Measurements from ENCODE around the gene DOC2B. TPM values are rescaled to one million over a fixed set of nuclear protein-coding genes. Genes with fewer than 3 reads are reported as not detected.
"Not testable (repeated sequence)": the region's sequence is repeated elsewhere in the genome, so short reads cannot be mapped to it uniquely, and the experiment has no call there.

Gene DOC2B
- total RNA-seq, 1 experiment from 2014 or later = 2.7 TPM

GRCh38 chr17:170130-170670, 11.2 kb downstream of the DOC2B start:
- ChIA-PET POLR2A (interaction anchor here (0.7 kb wide), 1 partner anchor 218 kb away, joined by 4 read pairs; no protein-coding TSS in a partner anchor), CTCF (interaction anchor here (0.7 to 1.2 kb wide), 3 partner anchors 98 to 196 kb away, joined by 3 to 4 read pairs (median 3); no protein-coding TSS in a partner anchor)
- TF ChIP-seq, protein P1, sequence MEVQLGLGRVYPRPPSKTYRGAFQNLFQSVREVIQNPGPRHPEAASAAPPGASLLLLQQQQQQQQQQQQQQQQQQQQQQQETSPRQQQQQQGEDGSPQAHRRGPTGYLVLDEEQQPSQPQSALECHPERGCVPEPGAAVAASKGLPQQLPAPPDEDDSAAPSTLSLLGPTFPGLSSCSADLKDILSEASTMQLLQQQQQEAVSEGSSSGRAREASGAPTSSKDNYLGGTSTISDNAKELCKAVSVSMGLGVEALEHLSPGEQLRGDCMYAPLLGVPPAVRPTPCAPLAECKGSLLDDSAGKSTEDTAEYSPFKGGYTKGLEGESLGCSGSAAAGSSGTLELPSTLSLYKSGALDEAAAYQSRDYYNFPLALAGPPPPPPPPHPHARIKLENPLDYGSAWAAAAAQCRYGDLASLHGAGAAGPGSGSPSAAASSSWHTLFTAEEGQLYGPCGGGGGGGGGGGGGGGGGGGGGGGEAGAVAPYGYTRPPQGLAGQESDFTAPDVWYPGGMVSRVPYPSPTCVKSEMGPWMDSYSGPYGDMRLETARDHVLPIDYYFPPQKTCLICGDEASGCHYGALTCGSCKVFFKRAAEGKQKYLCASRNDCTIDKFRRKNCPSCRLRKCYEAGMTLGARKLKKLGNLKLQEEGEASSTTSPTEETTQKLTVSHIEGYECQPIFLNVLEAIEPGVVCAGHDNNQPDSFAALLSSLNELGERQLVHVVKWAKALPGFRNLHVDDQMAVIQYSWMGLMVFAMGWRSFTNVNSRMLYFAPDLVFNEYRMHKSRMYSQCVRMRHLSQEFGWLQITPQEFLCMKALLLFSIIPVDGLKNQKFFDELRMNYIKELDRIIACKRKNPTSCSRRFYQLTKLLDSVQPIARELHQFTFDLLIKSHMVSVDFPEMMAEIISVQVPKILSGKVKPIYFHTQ (CRISPR knock-in tag; IDR thresholded peaks at IDR 0.05) = no peak
- TF ChIP-seq, protein P2, sequence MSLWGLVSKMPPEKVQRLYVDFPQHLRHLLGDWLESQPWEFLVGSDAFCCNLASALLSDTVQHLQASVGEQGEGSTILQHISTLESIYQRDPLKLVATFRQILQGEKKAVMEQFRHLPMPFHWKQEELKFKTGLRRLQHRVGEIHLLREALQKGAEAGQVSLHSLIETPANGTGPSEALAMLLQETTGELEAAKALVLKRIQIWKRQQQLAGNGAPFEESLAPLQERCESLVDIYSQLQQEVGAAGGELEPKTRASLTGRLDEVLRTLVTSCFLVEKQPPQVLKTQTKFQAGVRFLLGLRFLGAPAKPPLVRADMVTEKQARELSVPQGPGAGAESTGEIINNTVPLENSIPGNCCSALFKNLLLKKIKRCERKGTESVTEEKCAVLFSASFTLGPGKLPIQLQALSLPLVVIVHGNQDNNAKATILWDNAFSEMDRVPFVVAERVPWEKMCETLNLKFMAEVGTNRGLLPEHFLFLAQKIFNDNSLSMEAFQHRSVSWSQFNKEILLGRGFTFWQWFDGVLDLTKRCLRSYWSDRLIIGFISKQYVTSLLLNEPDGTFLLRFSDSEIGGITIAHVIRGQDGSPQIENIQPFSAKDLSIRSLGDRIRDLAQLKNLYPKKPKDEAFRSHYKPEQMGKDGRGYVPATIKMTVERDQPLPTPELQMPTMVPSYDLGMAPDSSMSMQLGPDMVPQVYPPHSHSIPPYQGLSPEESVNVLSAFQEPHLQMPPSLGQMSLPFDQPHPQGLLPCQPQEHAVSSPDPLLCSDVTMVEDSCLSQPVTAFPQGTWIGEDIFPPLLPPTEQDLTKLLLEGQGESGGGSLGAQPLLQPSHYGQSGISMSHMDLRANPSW (CRISPR knock-in tag; conservative IDR thresholded peaks at IDR 0.05; ENCODE audit: low read depth) = no peak
- TF ChIP-seq SMAD3 (CRISPR knock-in tag; IDR thresholded peaks at IDR 0.05; ENCODE audit: borderline replicate concordance) = no peak
- no peak for TF ChIP-seq ATF1 (CRISPR knock-in tag; IDR thresholded peaks at IDR 0.05)
- no peak for TF ChIP-seq ERG (CRISPR knock-in tag; IDR thresholded peaks at IDR 0.05)
- no peak for TF ChIP-seq E2F5 (CRISPR knock-in tag; IDR thresholded peaks at IDR 0.05)
- TF ChIP-seq, protein P3, sequence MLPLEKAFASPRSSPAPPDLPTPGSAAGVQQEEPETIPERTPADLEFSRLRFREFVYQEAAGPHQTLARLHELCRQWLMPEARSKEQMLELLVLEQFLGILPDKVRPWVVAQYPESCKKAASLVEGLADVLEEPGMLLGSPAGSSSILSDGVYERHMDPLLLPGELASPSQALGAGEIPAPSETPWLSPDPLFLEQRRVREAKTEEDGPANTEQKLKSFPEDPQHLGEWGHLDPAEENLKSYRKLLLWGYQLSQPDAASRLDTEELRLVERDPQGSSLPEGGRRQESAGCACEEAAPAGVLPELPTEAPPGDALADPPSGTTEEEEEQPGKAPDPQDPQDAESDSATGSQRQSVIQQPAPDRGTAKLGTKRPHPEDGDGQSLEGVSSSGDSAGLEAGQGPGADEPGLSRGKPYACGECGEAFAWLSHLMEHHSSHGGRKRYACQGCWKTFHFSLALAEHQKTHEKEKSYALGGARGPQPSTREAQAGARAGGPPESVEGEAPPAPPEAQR (CRISPR knock-in tag; IDR thresholded peaks at IDR 0.05) = no peak
- TF ChIP-seq FOXK1 (CRISPR knock-in tag; IDR thresholded peaks at IDR 0.05) = no peak
- ATAC-seq (no peak), DNase-seq (ENCODE audit: low spot score) (no peak)
- Mint-ChIP-seq H3K4me1 (no peaks in the 10 kb centered on the region), H3K27me3 (ENCODE audit: low read depth) (no peaks in the 10 kb centered on the region), H3K4me3 (no peak overlapping the region), H3K27ac (no peak overlapping the region), H3K36me3 (no peaks in the 10 kb centered on the region), H3K9me3 (no peaks in the 10 kb centered on the region)

- H3K27ac Mint-ChIP-seq; H3K4me1 Mint-ChIP-seq; DNase-seq (ENCODE audit: low spot score); H3K4me3 Mint-ChIP-seq; H3K27me3 Mint-ChIP-seq (ENCODE audit: low read depth); CTCF ChIA-PET; H3K9me3 Mint-ChIP-seq; ATAC-seq; POLR2A ChIA-PET; H3K36me3 Mint-ChIP-seq: not testable (repeated sequence)
These were observed 12.8 kb downstream of the DOC2B start for GRCh38 chr17:168614-169013.

DNA sequence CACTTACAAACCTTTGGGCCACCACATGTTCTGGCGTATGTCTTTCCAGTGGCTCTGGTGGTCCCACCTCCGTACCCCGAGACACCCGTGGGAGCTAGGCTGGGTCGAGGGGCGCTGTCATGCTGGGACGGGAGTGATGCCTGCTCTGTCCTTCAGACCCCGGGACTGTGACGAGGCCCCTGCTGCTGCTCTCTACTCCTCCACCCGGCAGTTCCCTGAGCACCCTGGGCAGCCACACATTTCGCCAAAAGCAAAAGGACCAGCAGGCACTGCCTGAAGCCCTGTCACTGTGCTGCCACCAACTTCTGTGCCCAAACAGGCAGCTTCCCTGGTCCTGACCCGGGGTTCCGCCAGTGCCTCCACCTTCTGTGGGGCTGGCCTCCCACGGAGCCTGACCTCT, 15.5 kb downstream of the DOC2B start:
- ChIA-PET CTCF (interaction anchor here (1.3 to 2.8 kb wide), 2 partner anchors 143 to 240 kb away, joined by 3 to 9 read pairs; no protein-coding TSS in a partner anchor), POLR2A (no interaction called here)
- DNase-seq (ENCODE audit: low spot score) = no peak
- TF ChIP-seq OVOL2 (CRISPR knock-in tag; IDR thresholded peaks at IDR 0.05; ENCODE audit: borderline replicate concordance) (no peak), ZNF317 (CRISPR knock-in tag; IDR thresholded peaks at IDR 0.05; ENCODE audit: borderline replicate concordance, low read depth) (no peak), NR3C1 (CRISPR knock-in tag; conservative IDR thresholded peaks at IDR 0.05; ENCODE audit: low read depth) (no peak), TP53 (CRISPR knock-in tag; IDR thresholded peaks at IDR 0.05) (no peak), FOXK1 (CRISPR knock-in tag; IDR thresholded peaks at IDR 0.05) (no peak), MAX (CRISPR knock-in tag; IDR thresholded peaks at IDR 0.05) (no peak), ZNF423 (CRISPR knock-in tag; IDR thresholded peaks at IDR 0.05) (no peak), CREM (CRISPR knock-in tag; IDR thresholded peaks at IDR 0.05) (no peak), JUN (CRISPR knock-in tag; IDR thresholded peaks at IDR 0.05) (no peak)
- H3K9me3 Mint-ChIP-seq = no peaks in the 10 kb centered on the region
- H3K4me3 Mint-ChIP-seq = no peak overlapping the region
- no peaks in the 10 kb centered on the region for H3K27me3 Mint-ChIP-seq (ENCODE audit: low read depth)
- H3K27ac Mint-ChIP-seq = no peak overlapping the region
- no peak for ATAC-seq
- no peaks in the 10 kb centered on the region for H3K4me1 Mint-ChIP-seq
- H3K36me3 Mint-ChIP-seq = no peaks in the 10 kb centered on the region
